GM21367 (cell line): ENCODE results near the gene FBN1.

ENCODE experiments used
- ATAC-seq: cut with Tn5 transposase; IDR thresholded peaks from one replicate; pipeline ENCODE4 v1.9.1; 2021; ENCODE audit not compliant: unreplicated experiment

Gene FBN1

DNA sequence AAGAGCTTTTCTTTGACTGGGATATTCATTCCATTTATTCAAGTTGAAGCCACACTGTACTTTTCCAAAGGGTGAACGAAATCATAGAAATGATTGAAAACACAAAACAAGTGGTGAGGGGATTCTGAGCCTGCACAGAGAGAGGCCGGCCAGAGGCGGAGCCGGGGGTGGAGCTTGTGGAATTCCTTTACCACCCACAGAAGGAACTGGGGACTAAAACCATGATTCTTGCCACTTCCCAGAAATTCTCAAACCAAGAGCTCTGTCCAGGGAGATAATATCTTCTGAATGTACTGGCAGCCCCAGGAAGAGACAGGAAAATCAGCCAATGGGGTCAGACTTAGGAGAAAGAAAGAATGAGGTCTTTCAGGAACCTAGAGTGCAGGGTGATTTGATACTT lies 20.8 kb downstream of the FBN1 start:
- ATAC-seq = no peak

DNA sequence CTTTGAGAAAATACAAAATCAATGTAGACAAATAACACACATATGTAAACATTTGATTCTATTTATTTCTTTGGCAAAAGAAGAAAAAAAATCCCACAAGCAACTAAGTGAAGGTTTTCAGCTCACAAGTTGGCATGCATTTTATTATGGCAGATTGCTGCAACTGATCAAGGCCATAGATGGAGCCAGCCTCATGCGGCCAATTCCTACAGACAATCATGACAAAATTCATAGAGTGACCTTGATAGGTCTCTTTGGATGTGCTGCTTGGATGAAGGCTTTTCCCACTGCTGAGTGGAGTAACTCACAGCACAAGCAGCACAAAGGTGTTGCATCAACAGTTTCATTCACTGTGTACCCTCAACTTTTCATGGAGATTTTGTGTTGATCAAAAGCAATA lies 22.1 kb downstream of the FBN1 start:
- ATAC-seq = no peak

GRCh38 chr15:48622237-48622636 lies 23.3 kb downstream of the FBN1 start:
- no peak for ATAC-seq

GRCh38 chr15:48619446-48619845 lies 26.1 kb downstream of the FBN1 start:
- no peak for ATAC-seq

GRCh38 chr15:48617619-48618018 lies 27.9 kb downstream of the FBN1 start:
- ATAC-seq = no peak

- ATAC-seq = no peak
Observed at GRCh38 chr15:48616216-48616615, 29.3 kb downstream of the FBN1 start.

GRCh38 chr15:48614051-48614450 lies 31.5 kb downstream of the FBN1 start:
- no peak for ATAC-seq

GRCh38 chr15:48609486-48609885 lies 36.0 kb downstream of the FBN1 start:
- ATAC-seq = no peak

- ATAC-seq = no peak
Observed at GRCh38 chr15:48607846-48608245, 37.7 kb downstream of the FBN1 start.

DNA sequence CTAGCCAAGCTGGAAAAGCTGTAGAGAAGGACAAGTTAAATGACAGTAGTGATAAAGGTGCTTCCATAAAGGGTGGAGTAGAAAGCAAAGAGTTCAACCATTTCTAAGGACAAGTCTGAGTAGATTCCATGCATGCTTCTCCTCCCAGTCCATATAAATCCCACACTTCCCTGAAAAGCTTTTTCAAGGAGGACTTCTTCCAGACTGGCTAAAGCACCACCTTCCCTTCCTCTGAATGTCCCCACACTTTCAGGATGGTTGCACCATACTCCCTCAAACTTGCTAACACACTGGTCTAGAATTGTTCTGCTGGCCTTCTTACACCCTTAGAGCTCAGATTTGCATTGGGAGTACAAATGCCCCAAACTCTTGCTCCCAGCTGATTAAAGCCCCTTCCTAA lies 40.9 kb downstream of the FBN1 start:
- ATAC-seq = no peak

GRCh38 chr15:48603922-48604321 lies 41.6 kb downstream of the FBN1 start:
- ATAC-seq = no peak

DNA sequence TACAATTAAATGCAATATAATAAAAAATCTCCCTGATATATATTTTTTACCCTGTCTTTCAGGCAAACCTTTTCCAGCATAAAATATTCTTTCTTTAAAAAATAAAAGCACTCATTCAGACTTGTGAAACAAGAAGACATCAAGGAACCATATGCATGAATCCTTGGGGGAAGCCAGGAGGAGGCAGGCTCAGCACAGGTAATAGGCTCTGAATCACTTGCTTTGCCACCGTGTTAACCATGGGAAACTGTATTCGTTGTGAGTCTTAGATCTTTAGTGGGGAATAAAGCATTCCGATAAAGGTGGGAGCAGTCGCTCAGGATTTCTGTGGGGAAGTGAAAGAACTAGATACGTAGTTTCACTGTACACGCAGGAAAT lies 42.4 kb downstream of the FBN1 start:
- no peak for ATAC-seq

DNA sequence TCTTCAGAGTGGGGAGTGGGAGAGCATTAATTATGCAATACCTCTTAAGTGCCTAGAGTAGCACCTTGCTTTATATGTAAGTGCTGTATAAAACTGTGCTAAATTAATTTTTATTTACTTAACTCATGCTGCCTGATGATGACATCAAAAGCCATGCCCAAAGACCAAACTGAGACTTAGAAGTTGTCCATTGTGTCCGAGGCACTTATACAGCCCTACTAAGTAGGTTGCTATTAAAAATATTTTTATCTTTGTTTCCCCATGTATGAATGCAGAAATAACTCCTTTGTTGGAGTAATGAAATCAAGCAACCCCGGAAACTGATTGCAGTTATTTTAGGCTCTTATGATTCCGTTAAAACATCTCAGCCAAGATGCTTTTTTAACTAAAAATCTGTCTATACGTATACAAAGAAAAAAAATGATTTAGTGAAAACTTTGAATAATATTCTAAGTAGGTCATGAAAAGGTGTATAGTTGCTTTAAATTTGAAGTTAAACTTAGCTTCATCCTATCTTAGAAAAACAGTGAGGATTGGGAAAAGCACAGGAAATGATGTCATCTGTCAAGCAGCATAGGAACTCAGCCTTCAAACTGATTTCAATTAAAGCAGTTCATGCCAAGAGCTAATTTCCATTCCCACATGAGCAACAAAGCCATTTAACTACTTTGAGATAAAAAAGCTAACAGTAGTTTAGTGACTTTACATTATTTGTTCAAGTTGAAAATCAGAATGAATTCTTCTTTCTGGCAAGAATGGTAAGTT lies 43.0 kb downstream of the FBN1 start:
- ATAC-seq = no peak

DNA sequence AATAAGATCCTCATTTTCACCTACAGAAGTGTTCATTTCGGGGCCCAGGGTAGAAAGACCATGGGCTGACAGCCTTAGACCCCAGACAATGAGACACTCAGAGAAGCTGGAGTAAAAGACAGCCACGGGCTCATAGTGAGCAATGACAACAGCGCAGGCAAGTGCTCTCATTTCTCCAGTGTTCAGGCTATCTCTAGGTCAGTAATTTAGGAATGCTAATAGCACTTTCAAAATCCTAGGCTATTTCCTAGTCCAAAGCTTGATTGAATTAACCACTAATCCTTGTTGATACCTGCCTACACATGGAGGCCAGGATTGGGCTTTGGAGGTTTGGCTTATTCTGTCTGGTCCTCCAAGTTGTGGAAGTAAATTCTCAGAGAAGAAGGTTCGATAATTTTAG lies 44.4 kb downstream of the FBN1 start:
- ATAC-seq = no peak

DNA sequence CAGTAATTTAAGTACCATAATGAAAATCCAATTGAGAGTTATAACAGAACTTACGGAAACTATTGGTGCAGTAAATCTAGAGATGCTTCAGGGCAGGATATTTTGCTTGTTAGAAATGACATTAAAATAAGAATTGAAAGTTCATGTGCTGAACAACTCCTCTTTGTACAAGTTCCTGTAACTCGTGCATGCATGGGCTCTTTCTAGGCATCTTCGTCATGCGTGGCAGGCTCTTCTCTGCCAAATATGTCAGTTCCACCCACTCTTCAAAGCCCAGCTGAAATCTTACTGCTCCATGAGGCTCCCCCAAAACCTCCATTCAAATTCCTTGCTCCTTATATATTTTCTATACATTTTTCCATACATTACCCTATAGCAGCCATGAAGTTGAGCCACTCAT lies 48.7 kb downstream of the FBN1 start:
- no peak for ATAC-seq

DNA sequence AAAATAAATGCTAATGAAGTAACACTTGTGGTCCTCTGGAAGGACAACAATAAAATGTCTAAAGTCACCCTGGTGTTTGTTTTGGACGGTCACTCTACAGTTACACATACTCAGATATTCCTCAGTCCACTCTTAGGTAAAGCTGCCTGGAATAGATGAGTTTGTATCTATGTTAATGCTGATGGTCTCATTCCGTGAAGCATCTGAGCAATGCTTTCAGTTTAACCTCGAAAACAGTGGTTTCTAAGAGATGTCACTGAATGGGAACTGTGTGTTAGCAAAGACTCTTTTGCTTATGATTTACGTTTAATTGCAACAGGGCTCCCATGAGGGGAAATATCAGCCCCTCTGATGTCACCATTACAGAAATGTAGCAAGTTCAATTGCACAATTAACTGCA lies 49.1 kb downstream of the FBN1 start:
- ATAC-seq = no peak

DNA sequence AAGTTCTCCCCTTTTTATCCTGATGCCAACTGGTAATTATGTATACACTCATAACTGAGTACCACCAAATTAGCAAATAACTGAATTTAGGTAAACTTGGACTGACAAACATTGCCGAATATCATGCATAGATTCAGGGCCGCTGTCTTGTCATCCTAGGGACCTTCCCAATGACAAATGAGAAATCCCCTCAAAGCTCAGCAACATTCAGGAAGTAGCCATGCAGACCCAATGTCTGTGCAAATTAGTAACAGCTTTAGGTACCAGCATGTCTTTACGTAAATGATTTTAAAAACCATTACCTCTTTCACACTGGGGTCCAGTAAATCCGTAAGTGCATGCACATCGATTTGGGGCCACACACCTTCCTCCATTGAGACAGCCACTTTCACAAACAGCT lies 49.5 kb downstream of the FBN1 start:
- no peak for ATAC-seq

DNA sequence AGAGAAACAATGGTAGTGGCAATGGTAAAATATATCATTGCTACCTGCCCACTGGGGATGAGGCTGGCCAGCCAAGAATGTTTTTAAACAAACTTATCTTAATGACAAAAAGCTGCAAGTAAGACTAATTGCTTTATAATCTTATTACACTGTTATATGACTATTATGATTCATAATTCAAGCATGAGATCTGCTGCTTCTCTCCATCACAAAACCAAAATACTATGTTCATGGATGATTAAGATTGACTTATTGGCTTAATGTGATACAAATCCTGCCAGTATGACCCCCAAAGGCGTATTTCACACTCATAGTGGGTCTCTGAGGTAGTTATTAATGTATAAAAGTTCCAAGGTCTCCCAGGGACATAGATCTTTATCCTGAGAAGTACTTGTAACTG lies 52.6 kb downstream of the FBN1 start:
- ATAC-seq = no peak

DNA sequence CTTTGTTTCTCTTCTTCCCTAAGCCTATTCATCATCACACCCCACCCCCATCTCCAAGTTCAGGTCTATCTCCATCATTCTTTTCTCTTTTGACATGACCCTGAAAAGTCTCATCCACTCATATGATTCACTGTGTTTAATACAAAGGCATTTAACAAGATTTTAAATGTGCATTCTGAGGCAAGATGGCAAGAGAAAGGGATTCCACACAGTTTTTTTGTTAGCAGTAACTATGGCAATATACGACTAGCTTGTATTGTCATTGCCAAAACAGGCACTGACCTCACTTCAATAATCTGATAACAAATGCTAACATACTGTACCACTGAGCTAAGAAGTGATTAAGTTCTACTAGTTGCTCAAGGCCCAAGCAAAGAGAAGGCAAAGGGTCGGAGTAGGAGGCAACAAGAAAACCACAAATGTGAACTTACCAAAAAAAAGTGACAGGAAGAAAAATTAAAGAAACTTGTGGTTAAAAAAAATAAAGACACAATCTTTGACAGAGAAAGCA lies 53.2 kb downstream of the FBN1 start:
- no peak for ATAC-seq

DNA sequence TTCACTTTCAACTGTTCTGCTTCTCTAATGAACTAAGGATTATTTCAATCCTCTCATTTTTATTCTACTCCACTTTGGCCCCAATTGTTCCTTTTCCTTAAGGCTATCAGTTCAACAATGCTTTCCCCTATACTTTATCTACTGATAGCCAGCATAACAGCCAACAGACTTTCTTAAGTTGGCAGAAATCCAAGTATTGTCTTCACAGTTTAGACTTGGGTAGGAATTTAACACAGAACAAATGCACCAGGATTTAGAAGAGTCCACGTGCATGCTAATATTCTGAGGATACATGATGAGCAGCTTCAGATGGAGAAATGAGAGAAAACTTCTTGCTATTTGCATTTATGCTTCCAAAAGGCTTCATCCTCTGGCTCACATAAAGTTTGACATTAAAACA lies 54.8 kb downstream of the FBN1 start:
- no peak for ATAC-seq

- no peak for ATAC-seq
Observed at GRCh38 chr15:48584812-48585563, 60.5 kb downstream of the FBN1 start.

GRCh38 chr15:48584090-48584811 lies 61.3 kb downstream of the FBN1 start:
- ATAC-seq = no peak
